Type B pancreatic cell (in vitro differentiated cells): ENCODE results near the gene PDRG1. TPM values are rescaled to one million over a fixed set of nuclear protein-coding genes. Genes with fewer than 3 reads are reported as not detected.

Source experiments
- DNase-seq: peaks from one replicate; pipeline ENCODE4 v3.0.0; 2021; ENCODE audit warnings: mixed read lengths; ENCODE audit not compliant: unreplicated experiment; ENCODE audit errors: extremely low spot score
- H3K27ac Mint-ChIP-seq: 2 replicates; pipeline ENCODE4 v1.8.0; 2021; ENCODE audit warnings: mild to moderate bottlenecking, mixed read lengths
- H3K27me3 Mint-ChIP-seq: 2 replicates; pipeline ENCODE4 v1.8.0; 2021; ENCODE audit warnings: mixed read lengths
- H3K36me3 Mint-ChIP-seq: 2 replicates; pipeline ENCODE4 v1.8.0; 2021; ENCODE audit warnings: mixed read lengths
- H3K4me1 Mint-ChIP-seq: one replicate; pipeline ENCODE4 v1.8.0; 2021; ENCODE audit warnings: mixed read lengths; ENCODE audit not compliant: unreplicated experiment
- H3K4me3 Mint-ChIP-seq: 2 replicates; pipeline ENCODE4 v1.8.0; 2021; ENCODE audit warnings: mild to moderate bottlenecking, mixed read lengths
- H3K9me3 Mint-ChIP-seq: 2 replicates; pipeline ENCODE4 v1.8.0; 2021; ENCODE audit warnings: mixed read lengths
- CTCF ChIP-seq: fragments of 200-600 bp; sonication (generic); conservative IDR thresholded peaks from 2 replicates; pipeline ENCODE4 v1.5.0; 2021; ENCODE audit warnings: antibody characterized with exemption, mild to moderate bottlenecking
- total RNA-seq: library from RNA; stranded (reverse); gene quantifications from 2 replicates; pipeline ENCODE4 v1.2.1, GENCODE V29; 2021; ENCODE audit warnings: low replicate concordance

Gene PDRG1
- total RNA-seq, 1 donor from 2014 or later, result 24.7 TPM

DNA sequence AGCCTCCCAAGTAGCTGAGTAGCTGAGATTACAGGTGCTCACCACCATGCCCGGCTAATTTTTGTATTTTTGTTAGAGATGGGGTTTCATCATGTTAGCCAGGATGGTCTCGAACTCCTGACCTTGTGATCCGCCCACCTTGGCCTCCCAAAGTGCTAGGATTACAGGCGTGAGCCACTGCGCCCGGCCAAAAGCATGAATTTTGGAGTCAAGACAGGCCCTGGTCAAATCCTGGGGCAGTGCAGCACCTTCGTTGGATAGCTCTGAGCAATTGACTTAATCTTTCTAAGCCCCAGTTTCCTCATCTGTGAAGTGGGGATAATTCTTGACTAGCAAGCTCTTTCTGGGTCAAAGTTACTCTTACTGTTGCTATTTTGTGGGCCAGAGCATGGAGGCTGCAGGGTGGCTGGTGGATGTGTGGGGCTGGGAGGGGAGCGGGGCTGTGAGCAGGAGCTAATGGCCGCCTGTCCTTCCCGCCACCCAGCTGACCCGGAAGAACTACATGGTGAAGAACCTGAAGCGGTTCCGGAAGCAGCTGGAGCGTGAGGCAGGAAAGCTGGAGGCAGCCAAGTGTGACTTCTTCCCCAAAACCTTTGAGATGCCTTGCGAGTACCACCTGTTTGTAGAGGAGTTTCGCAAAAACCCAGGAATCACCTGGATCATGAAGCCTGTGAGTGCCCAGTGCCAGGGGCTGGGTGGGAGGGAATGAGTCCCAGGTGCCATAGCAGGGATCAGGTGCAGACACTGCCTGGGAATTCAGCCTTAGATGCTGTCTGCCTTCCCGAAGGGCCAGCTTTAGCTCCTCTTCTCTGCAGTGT is 42.4 kb downstream of the PDRG1 start:
- no peak overlapping the region for H3K27ac Mint-ChIP-seq
- H3K9me3 Mint-ChIP-seq, result no peaks in the 10 kb centered on the region
- TF ChIP-seq CTCF, result no peak
- H3K4me1 Mint-ChIP-seq, result peaks cover 7% of the 10 kb centered on the region
- DNase-seq, result no peak
- no peak overlapping the region for H3K4me3 Mint-ChIP-seq
- H3K27me3 Mint-ChIP-seq, result no peaks in the 10 kb centered on the region
- no peaks in the 10 kb centered on the region for H3K36me3 Mint-ChIP-seq

DNA sequence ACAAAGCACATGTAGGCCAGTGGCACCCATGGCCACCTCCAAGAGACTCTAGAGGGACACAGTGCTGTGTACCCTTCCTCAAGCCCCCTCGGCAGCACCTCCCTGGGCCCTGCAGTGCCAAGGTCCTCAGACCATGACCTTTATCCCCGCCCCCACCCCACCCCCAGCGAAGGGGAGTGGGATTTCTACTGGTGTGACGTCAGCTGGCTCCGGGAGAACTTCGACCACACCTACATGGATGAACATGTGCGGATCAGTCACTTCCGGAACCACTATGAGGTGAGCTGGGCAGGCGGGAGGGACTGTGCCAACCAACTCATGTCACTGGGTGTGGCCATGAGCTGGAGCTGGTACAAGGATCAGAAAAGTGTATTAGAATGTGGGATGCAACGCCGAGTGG is 43.4 kb downstream of the PDRG1 start:
- Mint-ChIP-seq H3K4me3 (no peak overlapping the region), H3K27me3 (no peaks in the 10 kb centered on the region), H3K27ac (no peak overlapping the region), H3K4me1 (peaks cover 3% of the 10 kb centered on the region), H3K36me3 (no peaks in the 10 kb centered on the region), H3K9me3 (no peaks in the 10 kb centered on the region)
- TF ChIP-seq CTCF, result no peak
- no peak for DNase-seq

DNA sequence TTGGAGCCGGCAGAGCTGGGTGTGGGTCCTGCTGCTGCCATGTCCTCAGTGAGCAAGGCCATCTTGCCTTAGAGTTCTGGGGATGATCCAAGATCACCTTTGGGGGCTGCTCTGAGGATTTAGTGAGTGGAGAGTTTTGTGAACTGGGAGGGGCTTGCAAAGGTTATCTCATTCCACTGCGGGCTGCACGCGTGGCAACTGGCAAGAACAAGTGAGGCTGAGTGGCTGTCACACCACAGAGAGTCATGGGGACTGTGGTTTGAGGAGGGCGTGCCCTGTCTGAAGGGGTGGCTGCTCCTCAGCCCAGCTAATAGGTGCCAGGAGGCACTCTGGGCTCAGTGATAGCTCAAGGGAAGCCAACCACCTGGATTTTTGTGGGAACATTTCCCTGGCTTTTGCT is 43.8 kb downstream of the PDRG1 start:
- H3K27ac Mint-ChIP-seq, result no peak overlapping the region
- no peak overlapping the region for H3K4me3 Mint-ChIP-seq
- H3K4me1 Mint-ChIP-seq, result no peaks in the 10 kb centered on the region
- TF ChIP-seq CTCF, result no peak
- H3K27me3 Mint-ChIP-seq, result no peaks in the 10 kb centered on the region
- no peaks in the 10 kb centered on the region for H3K9me3 Mint-ChIP-seq
- no peaks in the 10 kb centered on the region for H3K36me3 Mint-ChIP-seq
- no peak for DNase-seq

DNA sequence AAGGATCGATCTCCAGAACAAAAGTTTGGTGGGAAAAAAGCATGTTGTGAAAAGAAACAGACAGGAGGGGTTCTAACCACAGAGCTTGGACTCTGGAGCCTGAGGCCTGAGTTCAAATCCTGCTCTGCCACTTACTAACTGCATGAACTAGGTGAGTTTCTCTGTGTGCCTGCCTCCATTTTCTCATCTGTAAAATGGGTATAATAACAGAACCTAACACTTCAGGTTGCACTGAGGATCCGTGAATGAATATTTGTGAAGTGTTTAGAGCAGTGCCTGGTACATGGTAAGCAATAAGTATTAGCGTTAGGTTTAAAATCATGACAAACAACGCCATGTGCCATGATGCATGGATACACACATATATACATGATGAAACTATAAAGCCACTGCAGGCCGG is 44.8 kb downstream of the PDRG1 start:
- DNase-seq, result no peak
- Mint-ChIP-seq H3K27me3 (no peaks in the 10 kb centered on the region), H3K4me1 (no peaks in the 10 kb centered on the region), H3K36me3 (no peaks in the 10 kb centered on the region), H3K27ac (no peak overlapping the region), H3K4me3 (no peak overlapping the region), H3K9me3 (no peaks in the 10 kb centered on the region)
- TF ChIP-seq CTCF, result no peak

- no peak overlapping the region for H3K27ac Mint-ChIP-seq
- H3K4me3 Mint-ChIP-seq, result no peak overlapping the region
- H3K36me3 Mint-ChIP-seq, result no peaks in the 10 kb centered on the region
- H3K4me1 Mint-ChIP-seq, result no peaks in the 10 kb centered on the region
- no peak for TF ChIP-seq CTCF
- no peak for DNase-seq
- no peaks in the 10 kb centered on the region for H3K27me3 Mint-ChIP-seq
- H3K9me3 Mint-ChIP-seq, result no peaks in the 10 kb centered on the region
Observed at GRCh38 chr20:31906001-31906400, 45.8 kb downstream of the PDRG1 start.
